HAP-1 (cell line): Measurements from ENCODE around the gene ATPAF2.

Experiments used
- DNase-seq, 2 experiments: peaks; one replicate each; pipeline ENCODE4 v3.0.0-alpha.2; 2016 to 2020; ENCODE audit warnings: low spot score in 2 of 2
- H3K27me3 ChIP-seq: fragments of 250-450 bp; sonication (Bioruptor Pico); 2 replicates; pipeline ENCODE4 v1.5.1; 2020; ENCODE audit warnings: low read depth, mild to moderate bottlenecking, moderate library complexity
- H3K36me3 ChIP-seq: fragments of 250-450 bp; sonication (Bioruptor Pico); replicated peaks from 2 replicates; pipeline ENCODE4 v1.5.1; 2020; ENCODE audit warnings: mild to moderate bottlenecking
- H3K4me1 ChIP-seq: fragments of 250-450 bp; sonication (Bioruptor Pico); 2 replicates; pipeline ENCODE4 v1.5.1; 2020; ENCODE audit warnings: mild to moderate bottlenecking
- H3K4me3 ChIP-seq: fragments of 250-450 bp; sonication (Bioruptor Pico); 2 replicates; pipeline ENCODE4 v1.5.1; 2020; ENCODE audit warnings: mild to moderate bottlenecking, moderate library complexity
- H3K9me3 ChIP-seq: fragments of 250-450 bp; sonication (Bioruptor Pico); 2 replicates; pipeline ENCODE4 v1.5.1; 2020; ENCODE audit warnings: mild to moderate bottlenecking, moderate library complexity
- in situ Hi-C: fragments of 300-500 bp; cut with MboI; formaldehyde crosslinking; loops from 3 replicates; pipeline ENCODE4 v1.14.3; 2020; ENCODE audit warnings: low sequenced_read_pairs, inconsistent platforms, mixed read lengths

The ATPAF2 gene

GRCh38 chr17:18056214-18056613 is 17.2 kb upstream of the ATPAF2 start:
- in situ Hi-C loops, result no loop called here
- no peaks in the 10 kb centered on the region for H3K9me3 ChIP-seq
- peaks cover 19% of the 10 kb centered on the region for H3K36me3 ChIP-seq
- H3K27me3 ChIP-seq, result no peaks in the 10 kb centered on the region
- no peak overlapping the region for H3K4me3 ChIP-seq
- H3K4me1 ChIP-seq, result no peaks in the 10 kb centered on the region
- DNase-seq, result no peak

GRCh38 chr17:18055597-18055996 is 16.6 kb upstream of the ATPAF2 start:
- Histone ChIP-seq H3K27me3 (no peaks in the 10 kb centered on the region), H3K4me3 (no peak overlapping the region), H3K4me1 (no peaks in the 10 kb centered on the region), H3K36me3 (peaks cover 19% of the 10 kb centered on the region), H3K9me3 (no peaks in the 10 kb centered on the region)
- DNase-seq, result no peak
- in situ Hi-C loops, result no loop called here

GRCh38 chr17:18045691-18046350 is 6.9 kb upstream of the ATPAF2 start:
- in situ Hi-C loops, result no loop called here
- Histone ChIP-seq H3K9me3 (no peaks in the 10 kb centered on the region), H3K4me3 (no peak overlapping the region), H3K27me3 (no peaks in the 10 kb centered on the region), H3K4me1 (peaks cover 1% of the 10 kb centered on the region), H3K36me3 (peaks cover 10% of the 10 kb centered on the region)
- no peak for DNase-seq

GRCh38 chr17:18044609-18045008 is 5.6 kb upstream of the ATPAF2 start:
- Histone ChIP-seq H3K4me1 (peaks cover 9% of the 10 kb centered on the region), H3K4me3 (no peak overlapping the region), H3K9me3 (no peaks in the 10 kb centered on the region), H3K36me3 (peaks cover 10% of the 10 kb centered on the region), H3K27me3 (no peaks in the 10 kb centered on the region)
- in situ Hi-C loops, result no loop called here
- no peak for DNase-seq

- Histone ChIP-seq H3K4me3 (no peak overlapping the region), H3K27me3 (no peaks in the 10 kb centered on the region), H3K36me3 (peaks cover 10% of the 10 kb centered on the region), H3K4me1 (peaks cover 9% of the 10 kb centered on the region), H3K9me3 (no peaks in the 10 kb centered on the region)
- peak in 1 of 2 experiments; percentile 36 for DNase-seq
- in situ Hi-C loops, result no loop called here
These were observed 4.5 kb upstream of the ATPAF2 start for GRCh38 chr17:18043491-18043890.

GRCh38 chr17:18042983-18043382 is 4.0 kb upstream of the ATPAF2 start:
- no peak overlapping the region for H3K4me3 ChIP-seq
- in situ Hi-C loops, result no loop called here
- DNase-seq, result no peak
- H3K9me3 ChIP-seq, result no peaks in the 10 kb centered on the region
- peaks cover 9% of the 10 kb centered on the region for H3K4me1 ChIP-seq
- no peaks in the 10 kb centered on the region for H3K27me3 ChIP-seq
- H3K36me3 ChIP-seq, result peaks cover 10% of the 10 kb centered on the region

- peaks cover 2% of the 10 kb centered on the region; the same call in 1 of the 2 replicates for H3K36me3 ChIP-seq
- in situ Hi-C loops, result no loop called here
- no peak overlapping the region for H3K4me3 ChIP-seq
- H3K9me3 ChIP-seq, result no peaks in the 10 kb centered on the region
- DNase-seq, result no peak
- H3K4me1 ChIP-seq, result peaks cover 15% of the 10 kb centered on the region
- H3K27me3 ChIP-seq, result no peaks in the 10 kb centered on the region
These were observed 2.8 kb upstream of the ATPAF2 start for GRCh38 chr17:18041776-18042175.

- DNase-seq, result no peak
- no peaks in the 10 kb centered on the region for H3K9me3 ChIP-seq
- peaks cover 15% of the 10 kb centered on the region for H3K4me1 ChIP-seq
- in situ Hi-C loops, result no loop called here
- peaks cover 2% of the 10 kb centered on the region; the same call in 1 of the 2 replicates for H3K36me3 ChIP-seq
- H3K27me3 ChIP-seq, result no peaks in the 10 kb centered on the region
- peak overlapping the region; percentile 78 for H3K4me3 ChIP-seq
These were observed 1.4 kb upstream of the ATPAF2 start for GRCh38 chr17:18040261-18040858.

GRCh38 chr17:18039535-18040260 is 730 bp upstream of the ATPAF2 start:
- in situ Hi-C loops, result loop anchor here (10.0 kb wide), 2 partner anchors 215 to 365 kb away; no protein-coding TSS in a partner anchor
- Histone ChIP-seq H3K27me3 (no peaks in the 10 kb centered on the region), H3K4me1 (peaks cover 15% of the 10 kb centered on the region), H3K36me3 (no peaks in the 10 kb centered on the region), H3K4me3 (peak overlapping the region; percentile 78), H3K9me3 (no peaks in the 10 kb centered on the region)
- DNase-seq, result peak in 1 of 2 experiments; percentile 53

GRCh38 chr17:18038149-18038850 is 668 bp downstream of the ATPAF2 start:
- peaks cover 15% of the 10 kb centered on the region for H3K4me1 ChIP-seq
- no peaks in the 10 kb centered on the region for H3K36me3 ChIP-seq
- no peaks in the 10 kb centered on the region for H3K9me3 ChIP-seq
- no peak for DNase-seq
- H3K27me3 ChIP-seq, result no peaks in the 10 kb centered on the region
- in situ Hi-C loops, result loop anchor here (10.0 kb wide), 2 partner anchors 213 to 363 kb away; no protein-coding TSS in a partner anchor
- peak overlapping the region; percentile 78 for H3K4me3 ChIP-seq

- in situ Hi-C loops, result loop anchor here (10.0 kb wide), 2 partner anchors 213 to 363 kb away; no protein-coding TSS in a partner anchor
- Histone ChIP-seq H3K9me3 (no peaks in the 10 kb centered on the region), H3K4me1 (peaks cover 15% of the 10 kb centered on the region), H3K36me3 (no peaks in the 10 kb centered on the region), H3K27me3 (no peaks in the 10 kb centered on the region), H3K4me3 (no peak overlapping the region)
- DNase-seq, result no peak
These were observed 1.5 kb downstream of the ATPAF2 start for GRCh38 chr17:18037486-18037885.

- H3K9me3 ChIP-seq, result no peaks in the 10 kb centered on the region
- peaks cover 12% of the 10 kb centered on the region for H3K4me1 ChIP-seq
- H3K27me3 ChIP-seq, result no peaks in the 10 kb centered on the region
- in situ Hi-C loops, result loop anchor here (10.0 kb wide), 2 partner anchors 211 to 361 kb away; no protein-coding TSS in a partner anchor
- DNase-seq, result no peak
- no peak overlapping the region for H3K4me3 ChIP-seq
- H3K36me3 ChIP-seq, result no peaks in the 10 kb centered on the region
These were observed 3.3 kb downstream of the ATPAF2 start for GRCh38 chr17:18035704-18036103.

- no peaks in the 10 kb centered on the region for H3K9me3 ChIP-seq
- H3K4me3 ChIP-seq, result no peak overlapping the region
- H3K36me3 ChIP-seq, result no peaks in the 10 kb centered on the region
- peak; percentile 67 to 87 for DNase-seq
- in situ Hi-C loops, result loop anchor here (10.0 kb wide), 2 partner anchors 209 to 359 kb away; no protein-coding TSS in a partner anchor
- no peaks in the 10 kb centered on the region for H3K27me3 ChIP-seq
- peaks cover 16% of the 10 kb centered on the region for H3K4me1 ChIP-seq
These were observed 5.4 kb downstream of the ATPAF2 start for GRCh38 chr17:18033442-18034099.
